ENCODE data around the gene NELL1.

Gene NELL1

GRCh38 chr11:20991471-20991870 is 322.1 kb downstream of the NELL1 start:
- H3K36me3 ChIP-seq (ENCODE audit: control insufficient read depth, insufficient read depth, low read length): no peaks in the 10 kb centered on the region
- DNase-seq (ENCODE audit: extremely low read depth, insufficient read length): no peak
- no peak overlapping the region for H3K4me3 ChIP-seq (replicated peaks; ENCODE audit: low read depth, low read length)
- TF ChIP-seq CTCF (IDR thresholded peaks at IDR 0.05; ENCODE audit: insufficient read depth, low read length, poor library complexity, severe bottlenecking): no peak
- no peaks in the 10 kb centered on the region for H3K27me3 ChIP-seq (replicated peaks; ENCODE audit: control insufficient read depth, insufficient read depth, low read length)

GRCh38 chr11:21007297-21007696 is 337.9 kb downstream of the NELL1 start:
- H3K27me3 ChIP-seq (replicated peaks; ENCODE audit: control insufficient read depth, insufficient read depth, low read length): no peaks in the 10 kb centered on the region; the same call in 1 of the 2 replicates
- no peak for DNase-seq (ENCODE audit: extremely low read depth, insufficient read length)
- no peak overlapping the region for H3K4me3 ChIP-seq (replicated peaks; ENCODE audit: low read depth, low read length)
- no peaks in the 10 kb centered on the region for H3K36me3 ChIP-seq (ENCODE audit: control insufficient read depth, insufficient read depth, low read length)
- no peak for TF ChIP-seq CTCF (IDR thresholded peaks at IDR 0.05; ENCODE audit: insufficient read depth, low read length, poor library complexity, severe bottlenecking)

- H3K4me3 ChIP-seq (replicated peaks; ENCODE audit: low read depth, low read length): no peak overlapping the region
- no peak for TF ChIP-seq CTCF (IDR thresholded peaks at IDR 0.05; ENCODE audit: insufficient read depth, low read length, poor library complexity, severe bottlenecking)
- no peak for DNase-seq (ENCODE audit: extremely low read depth, insufficient read length)
- no peaks in the 10 kb centered on the region for H3K36me3 ChIP-seq (ENCODE audit: control insufficient read depth, insufficient read depth, low read length)
- no peaks in the 10 kb centered on the region for H3K27me3 ChIP-seq (replicated peaks; ENCODE audit: control insufficient read depth, insufficient read depth, low read length)
Observed at GRCh38 chr11:21018248-21018647, 348.9 kb downstream of the NELL1 start.

- Histone ChIP-seq H3K36me3 (ENCODE audit: control insufficient read depth, insufficient read depth, low read length) (no peaks in the 10 kb centered on the region), H3K4me3 (replicated peaks; ENCODE audit: low read depth, low read length) (no peak overlapping the region), H3K27me3 (replicated peaks; ENCODE audit: control insufficient read depth, insufficient read depth, low read length) (no peaks in the 10 kb centered on the region)
- no peak for DNase-seq (ENCODE audit: extremely low read depth, insufficient read length)
- TF ChIP-seq CTCF (IDR thresholded peaks at IDR 0.05; ENCODE audit: insufficient read depth, low read length, poor library complexity, severe bottlenecking): no peak
Observed at GRCh38 chr11:21026685-21027084, 357.3 kb downstream of the NELL1 start.

- Histone ChIP-seq H3K36me3 (ENCODE audit: control insufficient read depth, insufficient read depth, low read length) (no peaks in the 10 kb centered on the region), H3K27me3 (replicated peaks; ENCODE audit: control insufficient read depth, insufficient read depth, low read length) (no peaks in the 10 kb centered on the region), H3K4me3 (replicated peaks; ENCODE audit: low read depth, low read length) (no peak overlapping the region)
- no peak for DNase-seq (ENCODE audit: extremely low read depth, insufficient read length)
- no peak for TF ChIP-seq CTCF (IDR thresholded peaks at IDR 0.05; ENCODE audit: insufficient read depth, low read length, poor library complexity, severe bottlenecking)
Observed at GRCh38 chr11:21037850-21038249, 368.5 kb downstream of the NELL1 start.

- Histone ChIP-seq H3K27me3 (replicated peaks; ENCODE audit: control insufficient read depth, insufficient read depth, low read length) (no peaks in the 10 kb centered on the region), H3K36me3 (ENCODE audit: control insufficient read depth, insufficient read depth, low read length) (no peaks in the 10 kb centered on the region), H3K4me3 (replicated peaks; ENCODE audit: low read depth, low read length) (no peak overlapping the region)
- TF ChIP-seq CTCF (IDR thresholded peaks at IDR 0.05; ENCODE audit: insufficient read depth, low read length, poor library complexity, severe bottlenecking): no peak
- DNase-seq (ENCODE audit: extremely low read depth, insufficient read length): no peak
Observed at GRCh38 chr11:21038801-21039200, 369.4 kb downstream of the NELL1 start.

Measured in GM06990 (cell line).